ENCODE results near the gene MIER1.

DNA sequence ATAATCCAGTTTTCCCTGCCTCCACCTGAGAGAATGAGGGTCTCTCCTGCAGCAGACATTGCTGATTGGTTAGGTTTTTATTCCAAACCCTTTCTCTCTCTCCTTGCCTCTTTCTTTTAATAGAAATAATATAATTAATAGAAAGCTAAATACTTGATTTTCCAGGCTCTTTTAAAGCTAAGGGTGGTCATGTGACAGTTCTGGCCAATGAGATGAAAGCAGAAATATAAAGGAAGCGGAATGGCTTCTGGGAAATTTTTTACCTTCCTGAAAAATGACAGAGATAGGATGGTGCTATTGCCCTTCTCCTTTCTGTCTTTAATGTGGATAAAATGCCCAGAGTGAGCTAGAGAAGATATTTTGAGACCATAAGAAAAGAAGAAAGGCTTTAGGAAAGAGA lies 35.8 kb upstream of the MIER1 start:
- no peak for TF ChIP-seq POLR2AphosphoS5 (IDR thresholded peaks at IDR 0.05)
- no peak for TF ChIP-seq POLR2A (IDR thresholded peaks at IDR 0.05)
- TF ChIP-seq, protein P1, sequence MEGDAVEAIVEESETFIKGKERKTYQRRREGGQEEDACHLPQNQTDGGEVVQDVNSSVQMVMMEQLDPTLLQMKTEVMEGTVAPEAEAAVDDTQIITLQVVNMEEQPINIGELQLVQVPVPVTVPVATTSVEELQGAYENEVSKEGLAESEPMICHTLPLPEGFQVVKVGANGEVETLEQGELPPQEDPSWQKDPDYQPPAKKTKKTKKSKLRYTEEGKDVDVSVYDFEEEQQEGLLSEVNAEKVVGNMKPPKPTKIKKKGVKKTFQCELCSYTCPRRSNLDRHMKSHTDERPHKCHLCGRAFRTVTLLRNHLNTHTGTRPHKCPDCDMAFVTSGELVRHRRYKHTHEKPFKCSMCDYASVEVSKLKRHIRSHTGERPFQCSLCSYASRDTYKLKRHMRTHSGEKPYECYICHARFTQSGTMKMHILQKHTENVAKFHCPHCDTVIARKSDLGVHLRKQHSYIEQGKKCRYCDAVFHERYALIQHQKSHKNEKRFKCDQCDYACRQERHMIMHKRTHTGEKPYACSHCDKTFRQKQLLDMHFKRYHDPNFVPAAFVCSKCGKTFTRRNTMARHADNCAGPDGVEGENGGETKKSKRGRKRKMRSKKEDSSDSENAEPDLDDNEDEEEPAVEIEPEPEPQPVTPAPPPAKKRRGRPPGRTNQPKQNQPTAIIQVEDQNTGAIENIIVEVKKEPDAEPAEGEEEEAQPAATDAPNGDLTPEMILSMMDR (IDR thresholded peaks at IDR 0.05), result no peak

All from prostate gland (tissue), 2 donors.